ENCODE data around the gene MSMP. TPM values are rescaled to one million over a fixed set of nuclear protein-coding genes. Genes with fewer than 3 reads are reported as not detected.

The MSMP gene
- total and polyA plus RNA-seq, 10 of the 15 experiments (the other 5 are each of a cell fraction or from before 2014, with no cell fraction given): 0.33 to 2.4 (median 0.86) TPM; not detected in 4

DNA sequence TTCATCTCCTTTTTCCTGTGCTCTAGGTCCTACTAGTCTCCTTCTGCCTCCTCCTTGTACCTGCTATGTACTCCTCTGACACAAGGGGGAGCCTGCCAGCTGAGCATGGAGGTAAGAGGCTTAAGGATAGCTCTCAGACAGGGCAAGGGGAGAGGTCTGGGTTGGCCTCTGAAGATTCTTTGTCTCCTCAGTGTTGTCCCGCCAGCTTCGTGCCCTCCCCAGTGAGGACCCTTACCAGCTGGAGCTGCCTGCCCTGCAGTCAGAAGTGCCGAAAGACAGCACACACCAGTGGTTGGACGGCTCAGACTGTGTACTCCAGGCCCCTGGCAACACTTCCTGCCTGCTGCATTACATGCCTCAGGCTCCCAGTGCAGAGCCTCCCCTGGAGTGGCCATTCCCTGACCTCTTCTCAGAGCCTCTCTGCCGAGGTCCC, 17.9 kb downstream of the MSMP start (continued):
- TF ChIP-seq, protein P1, sequence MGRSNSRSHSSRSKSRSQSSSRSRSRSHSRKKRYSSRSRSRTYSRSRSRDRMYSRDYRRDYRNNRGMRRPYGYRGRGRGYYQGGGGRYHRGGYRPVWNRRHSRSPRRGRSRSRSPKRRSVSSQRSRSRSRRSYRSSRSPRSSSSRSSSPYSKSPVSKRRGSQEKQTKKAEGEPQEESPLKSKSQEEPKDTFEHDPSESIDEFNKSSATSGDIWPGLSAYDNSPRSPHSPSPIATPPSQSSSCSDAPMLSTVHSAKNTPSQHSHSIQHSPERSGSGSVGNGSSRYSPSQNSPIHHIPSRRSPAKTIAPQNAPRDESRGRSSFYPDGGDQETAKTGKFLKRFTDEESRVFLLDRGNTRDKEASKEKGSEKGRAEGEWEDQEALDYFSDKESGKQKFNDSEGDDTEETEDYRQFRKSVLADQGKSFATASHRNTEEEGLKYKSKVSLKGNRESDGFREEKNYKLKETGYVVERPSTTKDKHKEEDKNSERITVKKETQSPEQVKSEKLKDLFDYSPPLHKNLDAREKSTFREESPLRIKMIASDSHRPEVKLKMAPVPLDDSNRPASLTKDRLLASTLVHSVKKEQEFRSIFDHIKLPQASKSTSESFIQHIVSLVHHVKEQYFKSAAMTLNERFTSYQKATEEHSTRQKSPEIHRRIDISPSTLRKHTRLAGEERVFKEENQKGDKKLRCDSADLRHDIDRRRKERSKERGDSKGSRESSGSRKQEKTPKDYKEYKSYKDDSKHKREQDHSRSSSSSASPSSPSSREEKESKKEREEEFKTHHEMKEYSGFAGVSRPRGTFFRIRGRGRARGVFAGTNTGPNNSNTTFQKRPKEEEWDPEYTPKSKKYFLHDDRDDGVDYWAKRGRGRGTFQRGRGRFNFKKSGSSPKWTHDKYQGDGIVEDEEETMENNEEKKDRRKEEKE (IDR thresholded peaks at IDR 0.05): no peak
- TF ChIP-seq YY1 (IDR thresholded peaks at IDR 0.05; ENCODE audit: low read depth, low read length) (0 out of 2 replicates have a peak, but pooled peaks have one; percentile 23), DPF2 (IDR thresholded peaks at IDR 0.05) (no peak), NR2F1 (conservative IDR thresholded peaks at IDR 0.05) (no peak), HDGF (IDR thresholded peaks at IDR 0.05) (peak; percentile 69; the same call in 1 of the 2 replicates), PRDM15 (CRISPR knock-in tag; IDR thresholded peaks at IDR 0.05) (no peak), BHLHE40 (IDR thresholded peaks at IDR 0.05; ENCODE audit: borderline replicate concordance in 1 of 2, low read depth in 2 of 2, low read length in 1 of 2) (no peak), SRF (IDR thresholded peaks at IDR 0.05; ENCODE audit: low read depth in 2 of 2, low read length in 2 of 2) (no peak)

Measured in GM12878 (cell line).